K562 (cell line): Measurements from ENCODE around the gene CLIP2. TPM values are rescaled to one million over a fixed set of nuclear protein-coding genes. Genes with fewer than 3 reads are reported as not detected.

Experiments used
- FOXP4 ChIP-seq: sonication (generic); formaldehyde crosslinking; IDR thresholded peaks from 2 replicates; pipeline ENCODE4 v1.8.0; 2022; ENCODE audit warnings: mild to moderate bottlenecking, missing genetic modification reagents, borderline replicate concordance
- VEZF1 ChIP-seq: fragments of 200-800 bp; sonication (Bioruptor generic); IDR thresholded peaks from 2 replicates; pipeline ENCODE4 v1.6.1; 2017; ENCODE audit warnings: missing genetic modification characterization, missing compliant biosample characterization
- ZMIZ1 ChIP-seq, 2 experiments: fragments of 150-350 bp in 1 of 2; IDR thresholded peaks; 2 replicates each; pipeline ENCODE4 v1.6.1; 2012 to 2016; ENCODE audit warnings: low read depth in 2 of 2, low read length in 2 of 2, mild to moderate bottlenecking in 1 of 2, moderate library complexity in 1 of 2
- polyA plus RNA-seq, 8 experiments: library from polyadenylated mRNA; depleted of rRNA in 4 of 8; stranded (reverse) in 5 of 8; unstranded in 3 of 8; fragments of >200 nt; fragmentation: Nextera tagmentation in 2 of 8; fragmentation: Illumina TruSeq in 1 of 8; extraction: Ambion mirVana in 2 of 8; extraction: Trizol in 1 of 8; gene quantifications; 2 replicates each; pipeline versions ENCODE4 v1.2.1 to v1.2.3, GENCODE V29; 2011 to 2014; ENCODE audit warnings: inconsistent platforms in 1 of 8, missing spikeins in 1 of 8
- total RNA-seq, 7 experiments: library from RNA; depleted of rRNA in 6 of 7; stranded (reverse); fragments of >200 nt in 6 of 7; fragmentation: Illumina TruSeq in 2 of 7; extraction: Trizol in 2 of 7; gene quantifications; 2 replicates each; pipeline versions ENCODE4 v1.2.1 to v1.2.3, GENCODE V29; 2011 to 2021; ENCODE audit warnings: low replicate concordance in 1 of 7

The CLIP2 gene
- total and polyA plus RNA-seq, 9 of the 15 experiments (the other 6 are each of a cell fraction or from before 2014, with no cell fraction given): 0.07 to 5.4 (median 2.1) TPM

DNA sequence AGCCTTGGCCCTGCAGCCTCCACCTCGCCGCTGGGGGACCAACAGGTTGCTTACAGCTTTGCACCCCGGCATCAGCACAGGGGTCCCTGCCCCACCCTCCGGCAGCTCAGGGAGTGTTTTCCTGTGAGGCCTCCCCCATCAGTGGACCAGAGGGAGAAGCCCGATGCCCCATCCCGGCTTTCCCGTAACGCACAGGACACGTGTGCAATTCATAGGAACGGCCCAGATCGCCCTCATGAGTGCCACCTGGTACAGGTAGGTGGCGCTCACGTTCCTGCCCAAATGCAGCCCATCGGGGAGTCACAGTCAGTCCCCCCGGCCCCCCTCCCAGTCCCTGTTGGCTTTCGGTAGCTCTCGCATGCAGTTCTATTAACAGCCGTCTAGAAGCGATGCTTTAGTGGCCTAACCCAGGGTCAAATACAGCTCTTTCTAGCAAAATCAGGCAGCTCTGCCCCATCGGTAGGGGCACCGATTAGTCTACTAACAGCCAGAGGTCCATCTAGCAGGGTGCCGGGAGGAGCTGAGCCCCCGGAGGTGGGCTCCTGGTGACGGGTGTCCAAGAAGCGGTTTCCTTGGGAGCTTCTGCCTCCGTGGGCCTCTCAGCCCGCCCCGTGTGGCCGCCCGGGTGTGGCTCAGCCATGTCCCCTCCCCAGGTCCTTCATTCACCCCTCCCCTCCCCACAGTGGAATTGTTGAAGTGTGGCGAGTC is 116.1 kb downstream of the CLIP2 start (continued):
- TF ChIP-seq VEZF1 (peak; percentile 88), FOXP4 (CRISPR knock-in tag) (no peak), ZMIZ1 (IDR thresholded peaks at IDR 0.05; ENCODE audit: low read depth in 2 of 2, low read length in 2 of 2) (0 out of 4 replicates have a peak, but pooled peaks of 1 of the 2 experiments have one; percentile 22)
